RWPE2 (cell line): ENCODE data around the gene ULBP1.
"Not testable (repeated sequence)": the region's sequence is repeated elsewhere in the genome, so short reads cannot be mapped to it uniquely, and the experiment has no call there.

ENCODE experiments used
- ATAC-seq: fragments of 200-7000 bp; cut with Tn5 transposase; 3 replicates; pipeline ENCODE4 v1.9.1; 2021; ENCODE audit warnings: low read depth
- DNase-seq: peaks from one replicate; pipeline ENCODE4 v3.0.0-alpha.2; 2020; ENCODE audit warnings: low spot score
- H3K27ac ChIP-seq: fragments of 450-650 bp; 2 replicates; pipeline ENCODE4 v1.5.1; 2017; ENCODE audit warnings: mild to moderate bottlenecking; ENCODE audit not compliant: poor library complexity, severe bottlenecking
- H3K27me3 ChIP-seq: fragments of 250-450 bp; sonication (Bioruptor Pico); 2 replicates; pipeline ENCODE4 v1.5.1; 2021; ENCODE audit warnings: mild to moderate bottlenecking, moderate library complexity; ENCODE audit not compliant: insufficient read depth, poor library complexity, severe bottlenecking
- H3K36me3 ChIP-seq: fragments of 250-450 bp; sonication (Bioruptor Pico); 2 replicates; pipeline ENCODE4 v1.5.1; 2020; ENCODE audit warnings: low read depth, mild to moderate bottlenecking, moderate library complexity
- H3K4me1 ChIP-seq: fragments of 250-450 bp; sonication (Bioruptor Pico); 2 replicates; pipeline ENCODE4 v1.5.1; 2021; ENCODE audit warnings: mild to moderate bottlenecking, moderate library complexity; ENCODE audit not compliant: insufficient read depth, poor library complexity, severe bottlenecking
- H3K4me3 ChIP-seq: fragments of 250-450 bp; sonication (Bioruptor Pico); 2 replicates; pipeline ENCODE4 v1.5.1; 2021; ENCODE audit warnings: mild to moderate bottlenecking, moderate library complexity; ENCODE audit not compliant: severe bottlenecking
- H3K9me3 ChIP-seq: fragments of 250-450 bp; sonication (Bioruptor Pico); 2 replicates; pipeline ENCODE4 v1.5.1; 2021; ENCODE audit warnings: mild to moderate bottlenecking, moderate library complexity; ENCODE audit not compliant: severe bottlenecking
- TF ChIP-seq, protein P1 (sequence below): fragments of 450-650 bp; IDR thresholded peaks from one replicate; pipeline ENCODE4 v1.5.1; 2017; ENCODE audit warnings: mild to moderate bottlenecking, moderate library complexity; ENCODE audit not compliant: poor library complexity, severe bottlenecking

The ULBP1 gene

DNA sequence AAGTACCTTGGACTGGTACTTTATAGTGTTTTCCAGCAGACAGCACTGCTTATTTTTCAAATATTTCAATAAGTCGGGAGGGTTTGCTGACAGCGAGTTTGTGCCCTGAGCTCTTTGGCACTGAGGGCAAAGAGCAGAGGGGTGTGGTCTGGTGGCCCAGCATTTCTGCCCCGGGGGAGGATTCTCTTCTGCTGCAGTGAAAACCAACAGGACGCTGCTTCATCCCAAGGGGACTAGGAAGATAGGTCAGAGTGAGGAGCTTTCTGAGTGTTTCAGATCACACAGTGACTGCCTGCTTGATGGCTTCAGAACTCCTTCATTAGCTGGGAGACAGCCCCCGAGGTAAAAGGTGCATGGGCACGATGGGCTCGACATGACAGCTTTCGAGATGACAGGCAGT lies 13.3 kb upstream of the ULBP1 start:
- Histone ChIP-seq H3K4me1 (peaks cover 6% of the 10 kb centered on the region), H3K36me3 (no peaks in the 10 kb centered on the region), H3K27ac (no peak overlapping the region), H3K4me3 (no peak overlapping the region), H3K9me3 (no peaks in the 10 kb centered on the region), H3K27me3 (peaks cover 10% of the 10 kb centered on the region)
- no peak for ATAC-seq
- TF ChIP-seq, protein P1, sequence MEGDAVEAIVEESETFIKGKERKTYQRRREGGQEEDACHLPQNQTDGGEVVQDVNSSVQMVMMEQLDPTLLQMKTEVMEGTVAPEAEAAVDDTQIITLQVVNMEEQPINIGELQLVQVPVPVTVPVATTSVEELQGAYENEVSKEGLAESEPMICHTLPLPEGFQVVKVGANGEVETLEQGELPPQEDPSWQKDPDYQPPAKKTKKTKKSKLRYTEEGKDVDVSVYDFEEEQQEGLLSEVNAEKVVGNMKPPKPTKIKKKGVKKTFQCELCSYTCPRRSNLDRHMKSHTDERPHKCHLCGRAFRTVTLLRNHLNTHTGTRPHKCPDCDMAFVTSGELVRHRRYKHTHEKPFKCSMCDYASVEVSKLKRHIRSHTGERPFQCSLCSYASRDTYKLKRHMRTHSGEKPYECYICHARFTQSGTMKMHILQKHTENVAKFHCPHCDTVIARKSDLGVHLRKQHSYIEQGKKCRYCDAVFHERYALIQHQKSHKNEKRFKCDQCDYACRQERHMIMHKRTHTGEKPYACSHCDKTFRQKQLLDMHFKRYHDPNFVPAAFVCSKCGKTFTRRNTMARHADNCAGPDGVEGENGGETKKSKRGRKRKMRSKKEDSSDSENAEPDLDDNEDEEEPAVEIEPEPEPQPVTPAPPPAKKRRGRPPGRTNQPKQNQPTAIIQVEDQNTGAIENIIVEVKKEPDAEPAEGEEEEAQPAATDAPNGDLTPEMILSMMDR = no peak
- DNase-seq = no peak

DNA sequence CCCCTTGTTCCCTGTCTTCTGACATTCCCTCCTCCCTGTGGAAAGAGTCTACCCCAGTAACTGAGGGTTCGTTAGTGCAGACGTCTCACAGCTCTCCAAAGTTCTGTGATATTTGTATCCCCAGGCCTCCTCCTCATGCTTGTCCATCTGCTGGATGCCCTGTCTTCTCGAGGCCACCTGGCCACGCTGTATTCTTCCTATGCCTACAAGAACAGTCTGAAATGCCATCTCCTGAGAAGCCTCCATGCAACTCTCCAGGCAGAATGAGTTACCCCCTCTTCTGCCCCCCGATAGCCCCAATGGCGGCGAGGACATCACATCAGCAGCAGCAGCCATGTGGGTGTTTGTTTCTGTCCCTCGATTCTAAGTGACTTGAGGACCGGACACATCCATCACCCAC lies 12.6 kb upstream of the ULBP1 start:
- no peaks in the 10 kb centered on the region for H3K9me3 ChIP-seq
- no peaks in the 10 kb centered on the region for H3K36me3 ChIP-seq
- no peak overlapping the region for H3K4me3 ChIP-seq
- H3K4me1 ChIP-seq = peaks cover 6% of the 10 kb centered on the region
- H3K27me3 ChIP-seq = peaks cover 16% of the 10 kb centered on the region
- no peak overlapping the region for H3K27ac ChIP-seq
- ATAC-seq = no peak
- DNase-seq = no peak
- TF ChIP-seq, protein P1 = no peak

DNA sequence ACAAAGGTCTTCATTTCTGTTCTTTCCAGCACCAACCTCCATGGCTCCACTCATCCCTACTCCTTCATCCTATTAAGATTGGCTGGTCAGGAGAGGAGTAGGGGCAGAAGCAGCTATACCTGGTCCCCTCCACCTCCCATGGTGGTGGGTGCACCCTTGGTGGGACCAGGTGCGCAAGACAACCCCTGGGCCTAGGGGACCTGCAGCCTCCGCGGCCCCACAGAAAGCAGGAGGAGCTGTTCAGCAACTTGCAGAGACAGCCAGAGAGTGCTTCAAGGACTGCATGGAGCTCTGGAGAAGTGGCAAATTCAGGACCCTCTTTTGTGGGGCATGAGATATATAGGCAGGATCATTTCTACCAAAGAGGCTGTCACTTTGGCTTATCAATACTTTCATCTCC lies 12.1 kb upstream of the ULBP1 start:
- Histone ChIP-seq H3K27me3 (peaks cover 17% of the 10 kb centered on the region), H3K27ac (no peak overlapping the region), H3K9me3 (no peaks in the 10 kb centered on the region), H3K4me1 (peaks cover 6% of the 10 kb centered on the region), H3K4me3 (no peak overlapping the region), H3K36me3 (no peaks in the 10 kb centered on the region)
- DNase-seq (no peak), ATAC-seq (no peak)
- TF ChIP-seq, protein P1 = no peak

DNA sequence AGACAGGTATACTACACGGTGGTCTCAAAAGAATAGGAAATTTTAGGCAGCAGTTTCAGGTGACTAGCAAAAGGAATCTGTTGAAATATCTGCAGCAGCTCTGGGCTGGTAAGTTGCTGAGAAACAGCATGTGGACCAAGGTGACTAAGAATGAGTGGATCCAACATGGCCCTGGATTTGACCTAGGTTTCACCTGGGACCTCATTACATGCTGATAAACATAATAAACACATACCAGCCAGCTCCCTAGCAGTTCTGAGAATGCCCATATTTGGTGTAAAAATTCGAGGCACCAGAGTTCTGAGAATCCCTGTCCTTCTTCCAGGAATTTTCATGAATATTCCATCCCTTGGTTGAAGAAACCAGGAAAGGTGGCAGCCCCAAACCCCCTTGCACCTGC lies 10.4 kb upstream of the ULBP1 start:
- H3K4me1 ChIP-seq, H3K4me3 ChIP-seq, H3K27ac ChIP-seq, H3K36me3 ChIP-seq, H3K9me3 ChIP-seq, DNase-seq: not testable (repeated sequence)
- H3K27me3 ChIP-seq = peaks cover 23% of the 10 kb centered on the region
- ATAC-seq = peak; percentile 51; the same call in 2 of the 3 replicates

DNA sequence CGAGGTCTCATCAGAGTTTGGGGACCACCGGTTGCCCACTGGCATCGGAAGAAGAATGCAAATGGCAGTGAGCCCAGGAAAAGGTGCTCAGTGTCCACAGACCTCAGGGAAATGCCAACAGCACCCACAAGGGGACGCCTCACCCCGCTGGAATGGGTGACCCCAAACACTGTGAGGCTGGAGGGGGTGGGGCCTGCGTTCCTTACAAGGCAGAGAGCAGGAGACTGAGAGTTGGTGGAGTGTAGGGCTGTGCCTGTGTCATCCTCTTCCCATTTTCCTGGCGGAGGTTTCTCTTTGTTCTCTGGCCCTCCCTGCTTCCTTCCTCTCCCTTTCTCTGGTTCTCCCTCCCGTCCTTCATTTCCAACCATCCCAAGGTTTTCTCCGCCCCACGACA lies 9.8 kb upstream of the ULBP1 start:
- DNase-seq, H3K4me3 ChIP-seq: not testable (repeated sequence)
- ATAC-seq = peak; percentile 96

DNA sequence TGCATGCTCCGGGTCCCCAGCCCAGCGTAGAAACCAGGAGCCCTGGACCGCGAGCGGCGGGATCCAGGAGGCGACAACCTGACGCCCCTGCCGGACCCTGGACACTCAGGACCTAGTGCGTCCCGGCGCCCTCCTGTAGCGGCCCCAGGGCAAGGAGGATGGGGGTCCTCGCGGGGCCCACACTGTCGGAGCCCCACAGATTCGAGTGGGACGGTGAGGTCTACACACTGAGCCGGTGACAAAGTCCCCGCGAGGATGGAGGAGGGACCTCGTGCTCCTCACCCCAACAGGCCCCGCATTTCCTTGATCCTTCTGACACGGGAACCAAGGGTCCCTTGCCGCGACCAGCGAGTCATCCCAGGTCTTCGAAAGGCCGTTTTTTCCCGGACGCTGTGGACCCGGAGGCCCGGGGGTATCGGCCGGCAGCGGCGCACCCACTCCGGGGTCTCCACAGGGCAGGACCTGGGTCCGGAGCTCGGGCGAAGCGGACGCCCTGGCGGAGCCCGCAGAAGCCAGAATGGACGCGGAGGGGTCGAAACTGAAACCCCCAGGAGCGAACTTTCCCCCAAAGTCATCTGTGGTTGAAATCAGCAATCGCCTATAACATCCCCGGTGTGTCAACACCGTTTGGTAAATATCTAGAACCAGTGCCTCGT lies 9.3 kb upstream of the ULBP1 start:
- ATAC-seq, H3K9me3 ChIP-seq, H3K27ac ChIP-seq, H3K36me3 ChIP-seq, H3K4me3 ChIP-seq, H3K4me1 ChIP-seq, DNase-seq: not testable (repeated sequence)
- H3K27me3 ChIP-seq = peaks cover 23% of the 10 kb centered on the region

More for the DNA sequence above, 9.8 kb upstream of the ULBP1 start:
- H3K27ac ChIP-seq, H3K36me3 ChIP-seq, H3K9me3 ChIP-seq, H3K4me1 ChIP-seq: not testable (repeated sequence)
- H3K27me3 ChIP-seq = peaks cover 23% of the 10 kb centered on the region
- TF ChIP-seq, protein P1 = peak; percentile 41

DNA sequence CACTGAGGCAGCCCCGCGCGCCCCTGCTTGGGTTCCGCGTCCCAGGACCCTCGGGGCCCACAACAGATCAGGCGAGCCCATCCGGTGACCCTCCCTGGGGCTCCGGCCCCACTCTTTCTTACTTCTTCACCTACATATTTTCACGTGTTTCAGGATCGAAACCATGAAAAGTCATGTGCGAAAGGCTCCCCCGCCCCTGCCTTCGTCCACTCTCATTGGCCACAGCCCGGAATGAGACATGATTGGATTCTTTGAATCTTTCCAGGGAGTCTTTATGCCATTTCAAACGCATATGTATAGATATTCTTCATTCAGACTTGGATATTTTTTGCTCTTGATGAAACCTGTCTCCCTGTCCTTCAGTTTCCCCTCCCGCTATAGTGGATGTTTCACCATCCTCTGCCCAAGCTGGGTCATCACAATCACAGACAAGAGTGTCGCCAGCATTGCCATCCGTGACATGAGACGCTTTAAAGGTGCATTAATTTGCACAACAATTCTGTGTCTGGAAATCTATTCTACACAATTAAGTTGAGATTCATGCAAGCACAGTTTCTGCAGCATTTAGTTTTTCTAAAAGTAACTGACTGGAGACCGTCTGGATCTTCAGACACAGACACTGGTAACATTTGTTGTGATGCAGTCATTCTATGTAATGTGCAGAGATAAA lies 8.6 kb upstream of the ULBP1 start:
- not testable (repeated sequence) for H3K36me3 ChIP-seq, ATAC-seq, H3K27ac ChIP-seq, H3K4me1 ChIP-seq, H3K9me3 ChIP-seq, DNase-seq, H3K4me3 ChIP-seq
- H3K27me3 ChIP-seq = peaks cover 23% of the 10 kb centered on the region
